Measurements from ENCODE around the gene OSGIN1.

DNA sequence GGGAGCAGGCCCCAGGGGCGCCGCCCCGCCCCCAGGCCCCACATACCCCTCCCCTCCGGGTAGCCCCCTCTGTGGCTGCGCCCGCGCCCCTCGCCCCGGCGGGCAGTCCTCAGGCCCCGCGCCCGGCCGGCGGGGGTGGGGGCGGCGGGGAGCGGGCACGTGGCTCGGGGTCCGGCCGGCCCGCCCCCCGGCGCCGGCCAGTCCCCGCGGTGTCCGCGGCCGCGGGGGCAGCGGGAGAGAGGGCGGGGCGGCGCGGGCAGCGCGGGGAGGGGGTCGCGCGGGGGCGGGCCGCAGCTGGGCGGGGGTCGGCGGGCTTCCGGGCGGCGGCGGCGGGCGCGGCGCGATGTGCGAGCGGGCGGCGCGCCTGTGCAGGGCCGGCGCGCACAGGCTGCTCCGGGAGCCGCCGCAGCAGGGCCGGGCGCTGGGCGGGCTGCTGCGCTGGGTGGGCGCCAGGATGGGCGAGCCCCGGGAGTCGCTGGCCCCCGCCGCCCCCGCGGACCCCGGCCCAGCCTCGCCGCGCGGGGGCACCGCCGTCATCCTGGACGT lies 15.3 kb downstream of the OSGIN1 start:
- TF ChIP-seq POLR2A (IDR thresholded peaks at IDR 0.05), result no peak
- no peak for TF ChIP-seq EP300 (IDR thresholded peaks at IDR 0.05)

Data from tibial nerve (tissue), 3 donors.